M059J (cell line): ENCODE data around the gene METTL25B. TPM values are rescaled to one million over a fixed set of nuclear protein-coding genes. Genes with fewer than 3 reads are reported as not detected.

ENCODE experiments used
- DNase-seq: peaks from one replicate; pipeline ENCODE4 v3.0.0-alpha.2; 2012; ENCODE audit warnings: low read depth
- total RNA-seq: library from RNA; depleted of rRNA; stranded (reverse); fragments of >200 nt; shearing (Covaris generic); gene quantifications from 2 replicates; pipeline ENCODE4 v1.2.3, GENCODE V29; 2014

The METTL25B gene
- total RNA-seq, 1 experiment from 2014 or later, result 12.2 TPM

- DNase-seq, result peak; percentile 90
Observed at GRCh38 chr1:156725683-156726280, 2.5 kb upstream of the METTL25B start.

- DNase-seq, result peak; percentile 79
Observed at GRCh38 chr1:156726549-156727226, 1.6 kb upstream of the METTL25B start.

GRCh38 chr1:156727492-156727891 is 777 bp upstream of the METTL25B start:
- DNase-seq, result no peak

- DNase-seq, result peak; percentile 98
Observed at GRCh38 chr1:156728599-156729462, 562 bp downstream of the METTL25B start, which contains the start of gene ISG20L2. TSS of gene ISG20L2 (minus strand) at chr1:156728766. CDS start at chr1:156727652, 1,114 bp downstream.

GRCh38 chr1:156733989-156734584 is 5.8 kb downstream of the METTL25B start:
- DNase-seq, result no peak

GRCh38 chr1:156738407-156738806 is 10.1 kb downstream of the METTL25B start:
- DNase-seq, result no peak

GRCh38 chr1:156738916-156739315 is 10.6 kb downstream of the METTL25B start:
- no peak for DNase-seq

- DNase-seq, result no peak
Observed at GRCh38 chr1:156740237-156740740, 12.0 kb downstream of the METTL25B start.

GRCh38 chr1:156740741-156741480 is 12.6 kb downstream of the METTL25B start, which contains the start of gene MRPL24:
TSS of gene MRPL24 (minus strand) at chr1:156741088. CDS start at chr1:156738704, 2,384 bp downstream.
- DNase-seq, result peak; percentile 100

GRCh38 chr1:156741481-156741983 is 13.3 kb downstream of the METTL25B start:
- no peak for DNase-seq

GRCh38 chr1:156742017-156742416 is 13.7 kb downstream of the METTL25B start:
- DNase-seq, result no peak

GRCh38 chr1:156742801-156743200 is 14.5 kb downstream of the METTL25B start:
- no peak for DNase-seq

- no peak for DNase-seq
Observed at GRCh38 chr1:156743367-156744302, 15.4 kb downstream of the METTL25B start.

- no peak for DNase-seq
Observed at GRCh38 chr1:156744344-156744743, 16.1 kb downstream of the METTL25B start.

- no peak for DNase-seq
Observed at GRCh38 chr1:156744786-156745419, 16.6 kb downstream of the METTL25B start.

- DNase-seq, result no peak
Observed at GRCh38 chr1:156745881-156746280, 17.6 kb downstream of the METTL25B start.

GRCh38 chr1:156746406-156746727 is 18.1 kb downstream of the METTL25B start:
- no peak for DNase-seq

- DNase-seq, result peak; percentile 94
Observed at GRCh38 chr1:156746728-156747631, 18.7 kb downstream of the METTL25B start.
